ENCODE results near the gene AP2A2. TPM values are rescaled to one million over a fixed set of nuclear protein-coding genes. Genes with fewer than 3 reads are reported as not detected.
A peak's percentile ranks its signal among the peaks of the same experiment; 100 is the strongest.

The AP2A2 gene
- total and polyA plus RNA-seq, 8 donors: 15.0 to 350 (median 39.9) TPM

DNA sequence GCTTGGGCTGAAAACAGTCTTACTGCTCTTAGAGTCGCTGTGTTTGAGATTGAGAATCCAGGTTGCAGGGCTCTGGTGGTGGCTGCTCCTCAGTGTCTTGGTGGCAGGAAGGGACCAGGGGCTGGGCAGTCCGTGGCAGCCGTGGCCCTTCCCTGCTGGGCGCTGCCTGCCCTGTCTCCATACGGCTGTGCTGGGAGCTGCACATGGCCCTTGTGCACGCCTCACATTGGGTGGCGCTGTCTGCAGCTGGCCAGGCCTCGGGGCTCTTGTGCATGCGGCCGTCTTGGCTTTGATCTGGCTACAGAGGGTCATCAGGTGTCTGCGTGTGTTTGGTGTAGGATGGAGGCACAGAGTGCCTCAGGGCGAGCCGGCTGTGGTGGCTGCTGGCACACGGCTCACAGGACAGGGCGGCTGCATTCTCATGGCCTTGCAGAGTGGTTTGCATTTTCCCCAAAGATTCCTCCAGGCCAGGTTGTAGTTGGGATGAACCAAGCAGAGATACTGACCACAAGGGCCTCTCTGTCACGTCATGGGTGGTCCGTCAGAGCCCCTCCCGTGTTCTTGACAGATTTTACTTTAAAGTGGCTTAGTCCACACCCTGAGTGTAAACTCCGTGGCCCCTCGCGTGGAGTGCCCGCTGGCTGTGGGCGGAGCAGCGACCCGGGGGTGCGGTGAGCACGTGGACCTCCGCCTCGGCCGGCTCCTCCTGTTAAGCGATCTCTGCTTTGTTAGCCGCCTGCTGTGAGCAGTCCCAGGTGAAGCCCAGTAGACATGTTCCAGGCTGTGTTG lies 76.1 kb downstream of the AP2A2 start:
- Histone ChIP-seq H3K36me3 (peaks cover 36 to 96% (median 93%) of the 10 kb centered on the region in 4 donors), H3K27ac (no peak overlapping the region), H3K9me3 (no peaks in the 10 kb centered on the region), H3K27me3 (no peaks in the 10 kb centered on the region), H3K4me1 (peaks cover 0 to 6% (median 2%) of the 10 kb centered on the region in 4 donors), H3K4me3 (no peak overlapping the region)
- intact Hi-C loops (cut with DNase I; ENCODE audit: low total_unique reads): no loop called here
- TF ChIP-seq EP300 (IDR thresholded peaks at IDR 0.05) (no peak), POLR2A (IDR thresholded peaks at IDR 0.05) (no peak), POLR2AphosphoS5 (IDR thresholded peaks at IDR 0.05) (no peak)
- TF ChIP-seq, protein P1, sequence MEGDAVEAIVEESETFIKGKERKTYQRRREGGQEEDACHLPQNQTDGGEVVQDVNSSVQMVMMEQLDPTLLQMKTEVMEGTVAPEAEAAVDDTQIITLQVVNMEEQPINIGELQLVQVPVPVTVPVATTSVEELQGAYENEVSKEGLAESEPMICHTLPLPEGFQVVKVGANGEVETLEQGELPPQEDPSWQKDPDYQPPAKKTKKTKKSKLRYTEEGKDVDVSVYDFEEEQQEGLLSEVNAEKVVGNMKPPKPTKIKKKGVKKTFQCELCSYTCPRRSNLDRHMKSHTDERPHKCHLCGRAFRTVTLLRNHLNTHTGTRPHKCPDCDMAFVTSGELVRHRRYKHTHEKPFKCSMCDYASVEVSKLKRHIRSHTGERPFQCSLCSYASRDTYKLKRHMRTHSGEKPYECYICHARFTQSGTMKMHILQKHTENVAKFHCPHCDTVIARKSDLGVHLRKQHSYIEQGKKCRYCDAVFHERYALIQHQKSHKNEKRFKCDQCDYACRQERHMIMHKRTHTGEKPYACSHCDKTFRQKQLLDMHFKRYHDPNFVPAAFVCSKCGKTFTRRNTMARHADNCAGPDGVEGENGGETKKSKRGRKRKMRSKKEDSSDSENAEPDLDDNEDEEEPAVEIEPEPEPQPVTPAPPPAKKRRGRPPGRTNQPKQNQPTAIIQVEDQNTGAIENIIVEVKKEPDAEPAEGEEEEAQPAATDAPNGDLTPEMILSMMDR (IDR thresholded peaks at IDR 0.05): no peak
- WGBS, 5 donors: 87 to 94% (median 91%) methylated on average over 18 to 32 of the region's 32 CpGs
- no peak for DNase-seq

- Histone ChIP-seq H3K9me3 (no peaks in the 10 kb centered on the region), H3K27me3 (no peaks in the 10 kb centered on the region), H3K36me3 (peaks cover 42 to 97% (median 93%) of the 10 kb centered on the region in 4 donors), H3K27ac (no peak overlapping the region), H3K4me1 (peaks cover 0 to 6% (median 2%) of the 10 kb centered on the region in 4 donors), H3K4me3 (no peak overlapping the region)
- intact Hi-C loops (cut with DNase I; ENCODE audit: low total_unique reads): no loop called here
- 83 to 95% (median 91%) methylated on average over 1 to 20 of the region's 20 CpGs for WGBS, 5 donors
- TF ChIP-seq EP300 (IDR thresholded peaks at IDR 0.05) (no peak), POLR2AphosphoS5 (IDR thresholded peaks at IDR 0.05) (no peak), POLR2A (IDR thresholded peaks at IDR 0.05) (no peak)
- TF ChIP-seq, protein P1 (IDR thresholded peaks at IDR 0.05): no peak
- no peak for DNase-seq
Observed at GRCh38 chr11:1002406-1002984, 76.8 kb downstream of the AP2A2 start.

DNA sequence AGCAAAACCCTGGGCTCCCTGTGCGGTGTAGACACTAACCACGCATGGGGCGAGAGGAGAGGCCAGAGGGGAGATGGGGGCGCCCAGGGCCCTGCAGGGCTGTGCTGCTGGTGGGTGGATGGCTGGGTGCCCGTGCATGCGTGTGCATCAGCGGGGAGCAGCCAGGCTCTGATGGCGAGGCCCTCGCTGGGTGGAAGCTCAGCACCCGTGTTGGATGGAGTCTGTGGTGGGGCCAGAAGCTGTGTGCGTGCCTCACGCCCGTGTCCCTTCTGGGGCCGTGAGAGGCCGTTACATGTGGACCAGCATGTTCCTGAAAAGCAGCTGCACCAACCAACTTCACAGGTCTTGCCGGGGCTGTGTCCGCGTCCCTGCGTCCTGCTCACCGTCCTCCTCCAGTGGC lies 77.5 kb downstream of the AP2A2 start:
- H3K4me3 ChIP-seq: no peak overlapping the region
- H3K27me3 ChIP-seq: no peaks in the 10 kb centered on the region
- 88 to 92% (median 91%) methylated on average over 13 to 20 of the region's 20 CpGs for WGBS, 5 donors
- intact Hi-C loops (cut with DNase I; ENCODE audit: low total_unique reads): no loop called here
- H3K9me3 ChIP-seq: no peaks in the 10 kb centered on the region
- no peak overlapping the region for H3K27ac ChIP-seq
- DNase-seq: no peak
- no peak for TF ChIP-seq POLR2A (IDR thresholded peaks at IDR 0.05)
- TF ChIP-seq, protein P1 (IDR thresholded peaks at IDR 0.05): no peak
- no peak for TF ChIP-seq EP300 (IDR thresholded peaks at IDR 0.05)
- TF ChIP-seq POLR2AphosphoS5 (IDR thresholded peaks at IDR 0.05): no peak
- H3K4me1 ChIP-seq: peaks cover 0 to 6% (median 2%) of the 10 kb centered on the region in 4 donors
- peaks cover 48 to 98% (median 93%) of the 10 kb centered on the region in 4 donors for H3K36me3 ChIP-seq

DNA sequence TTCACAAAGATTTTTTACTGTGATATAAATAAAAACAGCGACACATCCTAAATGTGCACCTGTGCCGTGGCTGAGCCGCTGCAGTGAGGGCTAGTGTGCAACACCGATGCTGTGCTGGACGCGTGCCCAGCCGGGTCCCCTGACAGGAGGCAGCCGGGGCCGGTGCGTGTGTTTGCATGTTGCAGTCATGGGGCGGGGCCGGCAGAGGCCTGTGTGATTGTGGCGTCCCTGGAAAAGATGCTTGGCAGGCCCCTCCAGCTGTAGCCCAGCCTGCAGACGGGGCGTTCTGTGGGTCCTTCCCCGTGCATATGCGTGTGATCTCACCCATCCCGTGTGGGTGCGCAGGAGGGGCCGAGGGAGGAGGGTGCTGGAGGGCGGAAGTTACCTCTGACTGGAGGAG lies 80.3 kb downstream of the AP2A2 start:
- no peak for TF ChIP-seq EP300 (IDR thresholded peaks at IDR 0.05)
- TF ChIP-seq, protein P1 (IDR thresholded peaks at IDR 0.05): no peak
- H3K36me3 ChIP-seq: peaks cover 61 to 100% (median 98%) of the 10 kb centered on the region in 4 donors
- intact Hi-C loops (cut with DNase I; ENCODE audit: low total_unique reads): no loop called here
- H3K9me3 ChIP-seq: no peaks in the 10 kb centered on the region
- WGBS, 5 donors: 35 to 57% (median 53%) methylated on average over 20 to 21 of the region's 21 CpGs
- H3K27me3 ChIP-seq: no peaks in the 10 kb centered on the region
- peak; percentile 74 to 92 for DNase-seq
- peak overlapping the region in 1 of 5 donors; percentile 28 for H3K27ac ChIP-seq
- no peak overlapping the region for H3K4me3 ChIP-seq
- peaks cover 0 to 6% (median 2%) of the 10 kb centered on the region in 4 donors for H3K4me1 ChIP-seq

Data from stomach (tissue), 9 donors.